Parathyroid adenoma (tissue), 2 donors: ENCODE measurements around the gene TXNDC5.

ENCODE experiments used
- H2AFZ ChIP-seq: fragments of 300-600 bp; sonication (generic); one replicate; pipeline ENCODE4 v1.7.0; 2017; ENCODE audit warnings: antibody characterized with exemption, mild to moderate bottlenecking
- H3K27ac ChIP-seq: fragments of 300-600 bp; sonication (generic); one replicate; pipeline ENCODE4 v1.7.0; 2017
- H3K27me3 ChIP-seq: fragments of 300-600 bp; sonication (generic); one replicate; pipeline ENCODE4 v1.7.0; 2017; ENCODE audit warnings: low read length; ENCODE audit not compliant: control insufficient read depth, insufficient read depth
- H3K36me3 ChIP-seq: fragments of 300-600 bp; sonication (generic); one replicate; pipeline ENCODE4 v1.7.0; 2017; ENCODE audit warnings: low read length; ENCODE audit not compliant: control insufficient read depth, insufficient read depth
- H3K4me1 ChIP-seq: fragments of 300-600 bp; sonication (generic); one replicate; pipeline ENCODE4 v1.7.0; 2017; ENCODE audit warnings: control low read depth
- H3K4me2 ChIP-seq: fragments of 300-600 bp; sonication (generic); one replicate; pipeline ENCODE4 v1.7.0; 2017; ENCODE audit warnings: low read length
- H3K4me3 ChIP-seq: fragments of 300-600 bp; sonication (generic); one replicate; pipeline ENCODE4 v1.7.0; 2017; ENCODE audit warnings: low read depth, low read length
- H3K79me2 ChIP-seq: fragments of 300-600 bp; sonication (generic); one replicate; pipeline ENCODE4 v1.7.0; 2017; ENCODE audit warnings: control low read depth
- H3K9ac ChIP-seq: fragments of 300-600 bp; sonication (generic); one replicate; pipeline ENCODE4 v1.7.0; 2017; ENCODE audit warnings: mild to moderate bottlenecking
- H3K9me3 ChIP-seq: fragments of 300-600 bp; sonication (generic); one replicate; pipeline ENCODE4 v1.7.0; 2017; ENCODE audit warnings: low read length; ENCODE audit not compliant: control insufficient read depth
- TF ChIP-seq, protein P1 (sequence below): fragments of 300-600 bp; sonication (generic); IDR thresholded peaks from one replicate; pipeline ENCODE4 v1.7.0; 2017; ENCODE audit warnings: antibody characterized with exemption, mild to moderate bottlenecking
- donor health status: primary hyperparathyroidism.

TXNDC5 gene

DNA sequence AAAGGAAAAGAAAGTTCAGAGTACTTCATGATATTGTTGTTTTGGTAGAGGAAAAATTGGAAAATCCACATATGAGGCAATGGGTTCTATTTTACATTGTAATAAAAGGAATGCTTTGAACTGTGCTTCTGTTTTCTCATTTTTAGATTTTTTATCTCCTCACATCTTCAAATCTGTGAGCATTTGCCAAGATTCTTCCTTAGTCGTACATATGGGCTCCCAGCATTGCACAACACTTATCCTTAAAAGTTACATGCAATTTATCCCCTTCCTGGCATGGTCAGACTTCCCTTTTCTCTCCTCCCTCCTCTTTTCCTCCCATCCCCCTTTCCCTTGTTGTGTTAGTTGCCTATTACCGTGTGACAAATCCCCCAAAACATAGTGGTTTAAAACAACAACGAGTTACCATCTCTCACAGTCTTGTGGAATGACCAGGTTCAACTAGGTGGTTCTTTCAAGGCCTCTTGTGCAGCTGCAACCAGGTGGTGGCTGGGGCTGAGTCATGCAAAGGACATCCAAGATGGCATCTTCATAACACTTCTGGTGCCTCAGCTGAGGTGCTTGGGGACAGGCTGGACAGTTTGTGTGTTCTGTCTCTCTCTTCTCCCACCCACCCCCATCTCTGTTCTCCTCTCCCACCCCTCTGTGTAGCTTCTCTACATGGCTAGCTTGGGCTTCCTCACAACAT, 68.7 kb downstream of the TXNDC5 start:
- Histone ChIP-seq H3K4me2 (no peak overlapping the region), H3K9ac (no peak overlapping the region), H3K4me1 (no peaks in the 10 kb centered on the region), H3K27me3 (no peaks in the 10 kb centered on the region), H3K36me3 (no peaks in the 10 kb centered on the region), H2AFZ (no peak overlapping the region), H3K9me3 (no peaks in the 10 kb centered on the region), H3K4me3 (no peak overlapping the region), H3K79me2 (no peaks in the 10 kb centered on the region), H3K27ac (no peak overlapping the region)
- TF ChIP-seq, protein P1, sequence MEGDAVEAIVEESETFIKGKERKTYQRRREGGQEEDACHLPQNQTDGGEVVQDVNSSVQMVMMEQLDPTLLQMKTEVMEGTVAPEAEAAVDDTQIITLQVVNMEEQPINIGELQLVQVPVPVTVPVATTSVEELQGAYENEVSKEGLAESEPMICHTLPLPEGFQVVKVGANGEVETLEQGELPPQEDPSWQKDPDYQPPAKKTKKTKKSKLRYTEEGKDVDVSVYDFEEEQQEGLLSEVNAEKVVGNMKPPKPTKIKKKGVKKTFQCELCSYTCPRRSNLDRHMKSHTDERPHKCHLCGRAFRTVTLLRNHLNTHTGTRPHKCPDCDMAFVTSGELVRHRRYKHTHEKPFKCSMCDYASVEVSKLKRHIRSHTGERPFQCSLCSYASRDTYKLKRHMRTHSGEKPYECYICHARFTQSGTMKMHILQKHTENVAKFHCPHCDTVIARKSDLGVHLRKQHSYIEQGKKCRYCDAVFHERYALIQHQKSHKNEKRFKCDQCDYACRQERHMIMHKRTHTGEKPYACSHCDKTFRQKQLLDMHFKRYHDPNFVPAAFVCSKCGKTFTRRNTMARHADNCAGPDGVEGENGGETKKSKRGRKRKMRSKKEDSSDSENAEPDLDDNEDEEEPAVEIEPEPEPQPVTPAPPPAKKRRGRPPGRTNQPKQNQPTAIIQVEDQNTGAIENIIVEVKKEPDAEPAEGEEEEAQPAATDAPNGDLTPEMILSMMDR, result no peak

DNA sequence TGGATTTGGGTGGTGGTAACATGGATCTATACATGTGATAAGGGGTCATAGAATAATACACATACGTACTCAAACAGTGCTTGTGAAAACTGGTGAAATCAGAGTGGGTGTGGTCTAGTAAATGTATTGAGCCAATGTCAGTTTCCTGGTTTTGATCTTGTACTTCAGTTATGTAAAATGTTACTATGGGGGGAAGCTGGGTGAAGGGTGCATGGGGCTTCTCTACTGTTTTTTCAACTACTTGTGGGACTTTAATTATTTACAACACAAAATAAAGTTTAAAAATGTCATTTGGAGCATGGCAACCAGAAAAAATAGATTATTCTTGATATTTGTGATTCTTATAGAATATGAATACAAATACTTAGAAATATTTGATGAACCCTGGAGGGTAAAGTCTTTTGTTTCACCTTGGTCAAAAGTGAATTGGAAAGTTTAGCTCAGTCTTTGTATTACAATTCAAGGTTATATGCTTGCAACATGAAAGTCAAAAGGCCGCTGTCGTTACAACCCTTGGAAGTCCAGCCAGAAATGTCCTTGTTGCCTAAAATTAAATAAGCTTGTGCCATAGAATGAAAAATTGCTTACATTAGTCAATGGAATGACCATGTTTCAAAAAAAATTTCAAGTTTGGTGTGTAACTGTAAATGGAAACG, 74.1 kb downstream of the TXNDC5 start:
- no peak overlapping the region for H3K27ac ChIP-seq
- TF ChIP-seq, protein P1, result no peak
- H3K36me3 ChIP-seq, result no peaks in the 10 kb centered on the region
- H2AFZ ChIP-seq, result no peak overlapping the region
- no peak overlapping the region for H3K9ac ChIP-seq
- no peak overlapping the region for H3K4me3 ChIP-seq
- H3K4me2 ChIP-seq, result no peak overlapping the region
- H3K4me1 ChIP-seq, result no peaks in the 10 kb centered on the region
- H3K9me3 ChIP-seq, result no peaks in the 10 kb centered on the region
- H3K79me2 ChIP-seq, result no peaks in the 10 kb centered on the region
- no peaks in the 10 kb centered on the region for H3K27me3 ChIP-seq

DNA sequence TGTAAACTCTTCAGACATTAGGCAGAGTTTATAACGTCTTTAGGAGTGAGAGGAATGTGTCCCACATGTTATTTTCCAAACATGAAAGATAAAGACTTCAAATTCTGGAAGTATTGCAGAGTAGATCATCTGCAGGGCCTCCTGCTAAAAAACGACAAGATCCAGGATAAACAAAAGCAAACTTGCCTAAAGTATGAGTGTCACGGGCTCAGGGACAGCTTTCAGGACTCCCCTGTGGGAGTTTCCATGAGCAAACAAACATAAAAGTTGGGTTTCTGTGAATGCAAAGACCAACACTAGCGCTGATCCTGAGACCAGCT, 76.9 kb downstream of the TXNDC5 start:
- Histone ChIP-seq H3K4me3 (no peak overlapping the region), H3K4me2 (no peak overlapping the region), H3K79me2 (no peaks in the 10 kb centered on the region), H3K9ac (no peak overlapping the region), H3K27ac (no peak overlapping the region), H3K27me3 (no peaks in the 10 kb centered on the region), H3K4me1 (no peaks in the 10 kb centered on the region), H2AFZ (no peak overlapping the region), H3K36me3 (no peaks in the 10 kb centered on the region), H3K9me3 (no peaks in the 10 kb centered on the region)
- TF ChIP-seq, protein P1, result no peak

DNA sequence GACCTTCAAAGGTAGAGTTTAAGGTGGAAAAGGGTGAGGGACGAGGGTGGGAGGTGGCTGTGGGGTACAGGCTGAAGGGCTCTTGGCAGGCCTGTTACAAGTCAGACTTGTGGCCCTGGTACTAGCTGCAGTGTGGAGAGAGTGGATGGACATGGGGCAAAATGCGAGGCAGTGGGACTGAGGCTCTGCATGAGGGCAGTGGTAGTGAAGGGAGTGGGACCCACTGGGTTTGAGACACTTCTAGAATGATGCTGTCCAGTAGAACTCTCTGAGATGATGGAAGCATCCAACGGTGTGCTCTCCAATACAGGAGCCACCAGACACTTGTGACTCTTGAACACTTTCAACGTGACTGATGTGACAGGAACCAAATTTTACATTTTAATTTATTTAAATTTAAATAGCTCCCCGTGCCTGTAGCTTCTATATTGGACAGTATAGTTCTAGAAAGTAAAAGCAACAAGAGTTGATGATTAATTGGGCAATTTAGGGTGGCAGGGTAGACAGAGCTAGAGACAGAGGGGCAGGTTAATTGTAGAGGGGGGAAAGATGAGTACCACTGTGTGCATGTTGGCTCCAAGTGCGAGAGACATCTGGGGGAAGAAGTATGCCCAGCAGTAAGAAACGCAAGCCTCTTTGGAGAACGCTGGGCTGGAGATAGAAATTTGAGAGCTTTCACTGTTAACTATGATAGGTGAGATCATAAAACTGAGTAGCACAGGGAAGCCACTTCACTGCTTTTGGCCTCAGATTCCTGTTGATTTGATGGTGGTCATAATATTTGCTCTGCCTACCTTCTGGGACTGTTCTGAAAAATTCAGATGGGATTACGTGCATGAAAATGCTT, 77.5 kb downstream of the TXNDC5 start:
- Histone ChIP-seq H3K27me3 (no peaks in the 10 kb centered on the region), H2AFZ (no peak overlapping the region), H3K79me2 (no peaks in the 10 kb centered on the region), H3K9ac (no peak overlapping the region), H3K36me3 (no peaks in the 10 kb centered on the region), H3K4me1 (no peaks in the 10 kb centered on the region), H3K27ac (no peak overlapping the region), H3K4me3 (no peak overlapping the region), H3K9me3 (no peaks in the 10 kb centered on the region), H3K4me2 (no peak overlapping the region)
- TF ChIP-seq, protein P1, result no peak
